K562 (cell line): ENCODE measurements around the gene TMEM117.

Source experiments
- EP300 ChIP-seq: IDR thresholded peaks from 2 replicates; pipeline ENCODE4 v1.6.1; 2012; ENCODE audit warnings: low read length, improper control_type of control experiment
- HLTF ChIP-seq: fragments of 450-650 bp; IDR thresholded peaks from 2 replicates; pipeline ENCODE4 v1.6.1; 2016
- NFIC ChIP-seq: fragments of 450-650 bp; IDR thresholded peaks from 2 replicates; pipeline ENCODE4 v1.6.1; 2017; ENCODE audit warnings: mild to moderate bottlenecking, inconsistent platforms
- WHSC1 ChIP-seq: IDR thresholded peaks from one replicate; pipeline ENCODE4 v1.6.1; 2012; ENCODE audit warnings: low read length, control low read depth, inconsistent platforms
- ZBTB7A ChIP-seq: IDR thresholded peaks from 2 replicates; pipeline ENCODE4 v1.6.1; 2011; ENCODE audit warnings: low read depth, mild to moderate bottlenecking, low read length, moderate library complexity, borderline replicate concordance; ENCODE audit not compliant: control insufficient read depth
- ZNF785 ChIP-seq: fragments of 250-450 bp; sonication (Bioruptor Pico); IDR thresholded peaks from 2 replicates; pipeline ENCODE4 v1.4.0; 2020; ENCODE audit warnings: mild to moderate bottlenecking
- TF ChIP-seq, protein P1 (sequence below): fragments of 450-650 bp; formaldehyde crosslinking; IDR thresholded peaks from 2 replicates; pipeline ENCODE4 v1.4.0; 2022; ENCODE audit warnings: missing genetic modification characterization

DNA sequence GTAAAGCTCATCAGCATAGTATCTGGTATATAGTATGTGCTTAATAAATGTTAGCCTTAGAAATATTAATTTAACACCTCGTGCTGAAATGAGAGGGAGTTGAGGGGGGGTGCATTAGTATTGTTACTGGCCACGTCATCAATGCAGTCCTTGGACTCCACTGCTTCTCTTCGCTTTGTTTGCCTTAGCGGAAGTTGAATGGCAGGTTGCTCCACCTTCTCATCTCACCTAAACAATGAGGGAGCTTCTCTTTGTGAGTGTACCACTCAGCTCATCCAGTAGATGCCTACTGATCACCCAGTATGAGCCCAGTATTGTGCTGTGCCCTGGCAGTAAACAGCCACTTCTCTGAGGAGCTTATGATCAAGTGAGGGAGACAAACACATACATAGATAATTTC is 4.5 kb downstream of the TMEM117 start:
- TF ChIP-seq HLTF, result no peak
- TF ChIP-seq, protein P1, sequence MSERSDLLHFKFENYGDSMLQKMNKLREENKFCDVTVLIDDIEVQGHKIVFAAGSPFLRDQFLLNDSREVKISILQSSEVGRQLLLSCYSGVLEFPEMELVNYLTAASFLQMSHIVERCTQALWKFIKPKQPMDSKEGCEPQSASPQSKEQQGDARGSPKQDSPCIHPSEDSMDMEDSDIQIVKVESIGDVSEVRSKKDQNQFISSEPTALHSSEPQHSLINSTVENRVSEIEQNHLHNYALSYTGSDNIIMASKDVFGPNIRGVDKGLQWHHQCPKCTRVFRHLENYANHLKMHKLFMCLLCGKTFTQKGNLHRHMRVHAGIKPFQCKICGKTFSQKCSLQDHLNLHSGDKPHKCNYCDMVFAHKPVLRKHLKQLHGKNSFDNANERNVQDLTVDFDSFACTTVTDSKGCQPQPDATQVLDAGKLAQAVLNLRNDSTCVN (CRISPR knock-in tag), result no peak
- no peak for TF ChIP-seq WHSC1
- TF ChIP-seq ZNF785 (CRISPR knock-in tag), result no peak
- TF ChIP-seq ZBTB7A, result no peak
- TF ChIP-seq NFIC, result no peak
- no peak for TF ChIP-seq EP300
